GM21526 (cell line): ENCODE results near the gene SZRD1.
"Not testable (repeated sequence)": the region's sequence is repeated elsewhere in the genome, so short reads cannot be mapped to it uniquely, and the experiment has no call there.

Experiments
- ATAC-seq: cut with Tn5 transposase; IDR thresholded peaks from one replicate; pipeline ENCODE4 v1.9.1; 2021; ENCODE audit warnings: moderate library complexity; ENCODE audit not compliant: unreplicated experiment, low FRiP score

Gene SZRD1

DNA sequence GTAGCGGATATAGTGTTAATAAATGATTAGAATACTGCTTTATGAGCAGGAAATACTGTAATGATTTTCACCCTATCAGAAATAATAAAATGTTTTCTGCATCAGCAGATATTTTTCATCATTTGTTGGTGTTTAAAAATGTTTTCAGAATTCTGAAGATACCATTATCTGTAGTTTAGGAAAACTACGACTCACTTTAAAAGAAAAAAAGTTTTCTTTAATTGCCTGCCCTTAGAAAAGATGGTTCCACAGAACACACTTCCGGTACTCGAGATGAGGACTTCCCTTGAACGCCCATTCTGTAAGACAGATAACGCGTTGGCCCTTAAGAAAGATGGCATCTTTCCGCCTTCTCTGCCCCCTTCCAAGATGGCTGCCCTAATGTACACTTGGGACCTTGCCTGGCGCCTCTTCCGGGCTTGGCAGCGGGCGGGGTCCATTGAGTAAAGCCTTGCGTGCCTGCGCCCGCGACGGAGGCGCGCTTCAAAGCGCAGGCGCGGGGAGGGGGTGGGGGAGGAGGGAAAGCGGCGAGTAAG lies at the start of gene SZRD1:
SZRD1 (plus strand) TSS at position 521 of the 536 bp plus-strand sequence. CDS start 16 bp downstream, outside the sequence.
- peak; percentile 71 for ATAC-seq

- no peak for ATAC-seq
Measured at GRCh38 chr1:16318555-16318954, 48.5 kb upstream of the SZRD1 start.

DNA sequence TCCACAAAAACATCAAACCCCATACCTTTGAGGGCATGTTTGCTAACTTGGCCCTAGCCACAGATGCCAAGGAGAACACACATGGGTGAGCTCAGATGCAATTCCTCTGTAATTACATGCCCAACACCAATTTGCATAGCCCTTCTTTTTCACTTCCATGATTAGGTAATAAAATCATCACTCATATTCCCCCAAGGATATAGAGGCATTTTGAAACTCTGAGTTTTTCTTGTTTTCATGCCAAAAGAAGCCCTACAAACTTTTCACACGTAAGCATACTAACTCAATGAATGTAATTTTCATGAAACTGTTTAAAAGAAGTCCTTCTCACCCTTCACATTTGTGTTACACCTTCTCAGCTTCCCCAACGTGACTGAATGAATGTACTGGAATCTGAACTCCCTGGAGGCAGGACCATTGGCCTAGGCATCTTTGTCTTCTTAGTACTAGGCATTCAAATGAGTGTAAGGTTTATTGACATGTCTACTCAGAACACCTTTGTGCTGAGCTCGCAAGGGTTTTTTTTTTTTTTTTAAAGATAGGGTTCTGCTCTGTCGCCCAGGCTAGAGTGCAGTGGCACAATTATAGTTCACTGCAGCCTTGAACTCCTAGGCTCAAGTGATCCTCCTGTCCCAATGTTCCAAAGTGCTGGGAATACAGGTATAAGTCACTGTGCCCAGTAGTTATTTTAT lies 45.7 kb upstream of the SZRD1 start:
- ATAC-seq, result no peak

DNA sequence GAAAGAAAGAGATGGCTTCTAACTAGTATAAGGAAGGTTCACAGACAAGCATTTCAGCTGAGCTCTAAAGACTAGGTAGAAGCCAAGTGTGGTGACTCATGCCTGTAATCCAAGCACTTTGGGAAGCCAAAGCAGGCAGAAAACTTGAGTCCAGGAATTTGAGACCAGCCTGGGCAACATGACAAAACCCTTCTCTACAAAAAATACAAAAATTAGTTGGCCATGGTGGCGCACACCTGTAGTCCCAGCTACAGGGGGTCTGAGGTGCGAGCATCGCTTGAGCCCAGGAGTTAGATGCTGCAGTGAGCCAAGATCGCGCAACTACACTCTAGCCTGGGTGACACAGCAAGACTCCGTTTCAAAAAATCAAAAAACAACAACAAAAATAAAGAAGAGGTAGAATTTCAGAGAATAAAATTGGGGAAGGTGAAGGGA lies 42.6 kb upstream of the SZRD1 start:
- ATAC-seq, result no peak

DNA sequence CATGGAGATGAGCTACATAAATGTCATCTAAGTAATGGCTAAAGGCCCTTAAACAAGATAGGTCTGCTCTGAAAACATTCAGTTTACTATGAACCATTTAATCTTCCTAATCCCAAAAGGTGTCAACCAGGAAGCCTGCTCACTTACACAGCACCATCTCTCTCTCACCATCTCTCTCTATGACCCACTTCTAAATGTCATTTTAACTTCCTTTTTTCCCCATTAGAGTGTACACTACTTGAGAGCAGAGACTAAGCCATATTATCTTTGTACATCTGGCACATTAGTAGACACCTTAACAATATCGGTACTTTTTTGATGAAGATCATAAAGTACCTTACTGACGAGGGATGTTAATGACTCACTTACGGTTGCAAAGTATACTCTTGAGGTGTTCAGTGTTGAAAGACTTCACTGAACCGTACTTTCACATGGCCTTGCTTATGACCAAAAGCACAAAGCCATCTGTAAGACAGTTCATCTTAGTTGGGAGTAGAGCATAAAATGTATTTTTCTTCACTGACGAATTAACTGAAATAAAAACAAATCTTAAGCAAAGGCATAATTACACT lies 40.1 kb upstream of the SZRD1 start:
- ATAC-seq, result no peak

GRCh38 chr1:16334655-16335340 lies 32.2 kb upstream of the SZRD1 start:
- ATAC-seq, result no peak

DNA sequence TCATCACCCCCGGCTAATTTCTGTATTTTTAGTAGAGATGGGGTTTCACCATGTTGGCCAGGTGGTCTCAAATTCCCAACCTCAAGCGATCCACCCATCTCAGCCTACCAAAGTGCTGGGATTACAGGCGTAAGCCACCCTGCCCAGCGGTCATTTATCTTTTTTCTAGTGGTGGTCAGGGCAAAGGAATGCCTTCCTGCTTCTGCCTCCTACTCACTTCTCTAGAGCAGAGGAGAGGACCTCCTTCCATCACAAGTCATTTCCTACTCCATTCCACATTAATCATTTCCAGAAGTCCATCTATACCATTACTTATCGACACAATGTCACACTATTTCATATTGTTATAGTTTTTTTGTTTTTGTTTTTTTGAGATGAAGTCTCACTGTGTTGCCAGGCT lies 28.1 kb upstream of the SZRD1 start:
- no peak for ATAC-seq

- no peak for ATAC-seq
Measured at GRCh38 chr1:16340673-16341072, 26.4 kb upstream of the SZRD1 start.

- ATAC-seq, result no peak
Measured at GRCh38 chr1:16342331-16343062, 24.5 kb upstream of the SZRD1 start.

DNA sequence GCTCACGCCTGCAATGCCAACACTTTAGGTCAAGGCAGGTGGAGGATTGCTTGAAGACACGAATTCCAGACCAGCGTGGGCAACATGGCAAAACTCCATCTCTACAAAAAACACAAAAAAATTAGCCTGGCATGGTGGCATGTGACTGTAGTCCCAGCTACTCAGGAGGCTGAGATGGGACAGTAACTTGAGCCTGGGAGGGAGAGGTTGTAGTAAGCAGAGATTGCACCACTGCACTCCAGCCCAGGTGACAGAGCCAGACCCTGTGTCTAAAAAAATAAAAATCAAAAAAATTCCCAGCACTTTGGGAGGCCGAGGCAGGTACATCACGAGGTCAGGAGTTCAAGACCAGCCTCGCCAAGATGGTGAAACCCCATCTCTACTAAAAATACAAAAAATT lies 23.8 kb upstream of the SZRD1 start:
- not testable (repeated sequence) for ATAC-seq

GRCh38 chr1:16348414-16349182 lies 18.4 kb upstream of the SZRD1 start:
- no peak for ATAC-seq

DNA sequence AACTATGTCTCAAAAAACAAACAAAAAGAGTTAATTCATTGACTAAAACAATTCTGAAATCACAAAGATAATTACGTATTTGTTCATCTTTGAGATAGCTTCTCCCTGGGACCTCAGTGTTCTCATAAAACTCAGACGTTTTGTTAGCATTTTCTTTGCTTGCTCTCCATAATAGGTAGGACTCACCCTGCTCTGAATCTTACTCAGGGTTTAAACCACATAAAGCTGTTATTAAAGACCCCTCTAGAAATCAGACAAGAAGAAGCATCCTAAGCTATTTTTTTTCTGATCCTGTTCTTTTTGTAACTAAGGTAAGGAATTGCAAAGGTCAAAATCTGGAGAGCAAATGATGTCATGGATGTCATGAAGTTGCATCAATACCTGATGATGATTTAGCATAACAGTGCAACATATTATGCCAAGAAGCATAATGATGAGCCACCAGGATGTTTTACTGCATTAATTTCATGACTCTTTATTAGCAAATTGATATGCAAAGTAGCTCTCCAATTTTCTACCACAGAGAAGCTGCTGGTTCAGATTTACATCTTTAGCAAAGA lies 17.1 kb upstream of the SZRD1 start:
- ATAC-seq, result no peak

GRCh38 chr1:16351456-16351993 lies 15.5 kb upstream of the SZRD1 start:
- ATAC-seq, result no peak

- ATAC-seq, result peak; percentile 75
Measured at GRCh38 chr1:16351994-16352841, 14.8 kb upstream of the SZRD1 start, which contains the start of gene FBXO42. Gene FBXO42, minus strand, starts transcription at chr1:16352480. Its CDS starts 37,062 bp downstream, at chr1:16315418.

GRCh38 chr1:16352842-16353535 lies 14.1 kb upstream of the SZRD1 start:
- ATAC-seq, result peak; percentile 3

GRCh38 chr1:16354619-16355018 lies 12.4 kb upstream of the SZRD1 start:
- ATAC-seq, result no peak

DNA sequence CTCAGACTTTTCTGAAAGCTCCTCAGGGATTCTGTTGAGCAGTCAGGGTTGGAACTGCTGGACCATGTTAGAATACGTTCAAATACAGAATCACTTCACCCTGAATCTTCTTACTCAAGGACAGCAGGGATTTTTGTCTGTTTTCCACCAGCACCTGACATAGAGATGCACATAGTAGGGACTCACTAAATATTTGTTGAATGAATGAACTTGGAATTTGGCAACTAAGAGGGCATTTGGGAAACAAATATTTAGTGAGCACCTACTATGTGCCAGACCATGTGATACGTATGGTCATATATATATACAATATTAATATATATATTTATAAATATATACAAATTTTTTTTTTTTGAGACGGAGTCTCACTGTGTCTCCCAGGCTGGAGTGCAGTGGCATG lies 10.2 kb upstream of the SZRD1 start:
- no peak for ATAC-seq

DNA sequence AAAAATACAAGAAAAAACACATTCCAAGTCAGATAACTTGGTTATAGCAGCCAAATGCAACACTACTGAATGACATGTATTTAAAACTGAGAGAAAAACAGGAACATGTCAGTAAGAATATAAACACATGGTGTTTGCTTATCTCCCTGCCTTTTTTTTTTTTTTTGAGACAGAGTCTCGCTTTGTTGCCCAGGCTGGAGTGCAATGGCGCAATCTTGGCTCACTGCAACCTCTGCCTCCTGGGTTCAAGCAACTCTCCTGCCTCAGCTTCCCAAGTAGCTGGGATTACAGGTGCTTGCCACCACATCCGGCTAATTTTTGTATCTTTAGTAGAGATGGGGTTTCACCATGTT lies 1.9 kb upstream of the SZRD1 start:
- ATAC-seq, result not testable (repeated sequence)
